Measurements from ENCODE around the gene URB1.

The URB1 gene

GRCh38 chr21:32424674-32425073 lies 31.9 kb upstream of the URB1 start:
- DNase-seq (ENCODE audit: insufficient read length, low spot score) = no peak
- no peak for TF ChIP-seq CTCF (IDR thresholded peaks at IDR 0.05; ENCODE audit: insufficient read depth, missing control alignments)
- FAIRE-seq = no peak

GRCh38 chr21:32424191-32424535 lies 31.4 kb upstream of the URB1 start:
- FAIRE-seq = no peak
- no peak for DNase-seq (ENCODE audit: insufficient read length, low spot score)
- TF ChIP-seq CTCF (IDR thresholded peaks at IDR 0.05; ENCODE audit: insufficient read depth, missing control alignments) = no peak

GRCh38 chr21:32423320-32424190 lies 30.7 kb upstream of the URB1 start:
- FAIRE-seq = no peak

GRCh38 chr21:32422064-32422463 lies 29.3 kb upstream of the URB1 start:
- DNase-seq (ENCODE audit: insufficient read length, low spot score) (no peak), FAIRE-seq (no peak)
- TF ChIP-seq CTCF (IDR thresholded peaks at IDR 0.05; ENCODE audit: insufficient read depth, missing control alignments) = no peak

More at GRCh38 chr21:32423320-32424190, 30.7 kb upstream of the URB1 start:
- DNase-seq (ENCODE audit: insufficient read length, low spot score) = no peak
- TF ChIP-seq CTCF (IDR thresholded peaks at IDR 0.05; ENCODE audit: insufficient read depth, missing control alignments) = no peak

GRCh38 chr21:32418146-32418545 lies 25.3 kb upstream of the URB1 start:
- DNase-seq (ENCODE audit: insufficient read length, low spot score) (no peak), FAIRE-seq (no peak)
- TF ChIP-seq CTCF (IDR thresholded peaks at IDR 0.05; ENCODE audit: insufficient read depth, missing control alignments) = no peak

- FAIRE-seq = no peak
- no peak for TF ChIP-seq CTCF (IDR thresholded peaks at IDR 0.05; ENCODE audit: insufficient read depth, missing control alignments)
- DNase-seq (ENCODE audit: insufficient read length, low spot score) = no peak
These were observed 22.9 kb upstream of the URB1 start for GRCh38 chr21:32415451-32416398.
